CD14-positive monocyte (primary cell): Measurements from ENCODE around the gene GLI3. TPM values are rescaled to one million over a fixed set of nuclear protein-coding genes. Genes with fewer than 3 reads are reported as not detected.

Experiments used
- DNase-seq, 3 donors: peaks; one replicate each; pipeline ENCODE4 v3.0.0-alpha.2; 2011 to 2022
- H2AFZ ChIP-seq: 2 replicates; pipeline ENCODE4 v1.6.0; 2012; ENCODE audit warnings: mild to moderate bottlenecking, low read depth, low read length, inconsistent platforms; ENCODE audit not compliant: insufficient read depth, poor library complexity, severe bottlenecking
- H3K27ac ChIP-seq, 2 donors: 1 replicate in 1 of 2; 2 replicates in 1 of 2; pipeline ENCODE4 v1.5.1; 2012 to 2013; ENCODE audit warnings: low read length in 2 of 2, control low read depth in 1 of 2, inconsistent platforms in 1 of 2, low read depth in 1 of 2, mild to moderate bottlenecking in 1 of 2
- H3K27me3 ChIP-seq, 2 donors: one replicate each; pipeline versions ENCODE4 v1.6.0 to v1.6.1; 2011 to 2013; ENCODE audit warnings: low read length in 2 of 2; ENCODE audit not compliant: control insufficient read depth in 2 of 2, insufficient read depth in 2 of 2
- H3K36me3 ChIP-seq, 2 donors: replicated peaks in 1 of 2; 1 replicate in 1 of 2; 2 replicates in 1 of 2; pipeline versions ENCODE4 v1.5.1 to v1.6.1; 2012 to 2013; ENCODE audit warnings: low read length in 2 of 2, control low read depth in 1 of 2, inconsistent platforms in 1 of 2, mild to moderate bottlenecking in 1 of 2; ENCODE audit not compliant: insufficient read depth in 2 of 2, control insufficient read depth in 1 of 2
- H3K4me1 ChIP-seq, 2 donors: 1 replicate in 1 of 2; 2 replicates in 1 of 2; pipeline versions ENCODE4 v1.5.1 to v1.6.1; 2012 to 2013; ENCODE audit warnings: low read length in 2 of 2, control low read depth in 1 of 2, inconsistent platforms in 1 of 2, mild to moderate bottlenecking in 1 of 2, moderate library complexity in 1 of 2; ENCODE audit not compliant: insufficient read depth in 2 of 2, control insufficient read depth in 1 of 2
- H3K4me2 ChIP-seq: replicated peaks from 2 replicates; pipeline ENCODE3; 2012; ENCODE audit warnings: low read length, moderate library complexity, mild to moderate bottlenecking; ENCODE audit not compliant: poor library complexity, severe bottlenecking; ENCODE audit errors: extremely low read depth
- H3K4me3 ChIP-seq, 3 experiments: fragments of 200-600 bp in 1 of 3; sonication (generic) in 1 of 3; replicated peaks in 1 of 3; 1 replicate in 2 of 3; 2 replicates in 1 of 3; pipeline ENCODE4 v1.5.1; 2011 to 2013; ENCODE audit warnings: low read length in 3 of 3, mild to moderate bottlenecking in 3 of 3, control low read depth in 2 of 3, low read depth in 2 of 3, inconsistent platforms in 1 of 3, moderate library complexity in 1 of 3
- H3K79me2 ChIP-seq: 2 replicates; pipeline ENCODE4 v1.6.0; 2012; ENCODE audit warnings: mild to moderate bottlenecking, control low read depth, inconsistent platforms, low read length, moderate library complexity; ENCODE audit not compliant: insufficient read depth
- H3K9ac ChIP-seq: 2 replicates; pipeline ENCODE4 v1.6.0; 2017; ENCODE audit warnings: low read length, mild to moderate bottlenecking; ENCODE audit not compliant: insufficient read depth, poor library complexity, severe bottlenecking
- H3K9me3 ChIP-seq, 2 donors: replicated peaks in 1 of 2; 1 replicate in 1 of 2; 2 replicates in 1 of 2; pipeline versions ENCODE4 v1.5.1 to v1.6.1; 2012 to 2013; ENCODE audit warnings: low read length in 2 of 2, control low read depth in 1 of 2; ENCODE audit not compliant: control insufficient read depth in 1 of 2, insufficient read depth in 1 of 2
- H4K20me1 ChIP-seq: 2 replicates; pipeline ENCODE4 v1.6.0; 2012; ENCODE audit warnings: mild to moderate bottlenecking, low read length, control low read depth, moderate library complexity; ENCODE audit not compliant: insufficient read depth
- H3K27ac Mint-ChIP-seq, 7 donors: one replicate each; pipeline ENCODE4 v1.8.0; 2020; ENCODE audit warnings: mild to moderate bottlenecking in 7 of 7, mixed read lengths in 7 of 7, moderate library complexity in 6 of 7, inconsistent platforms in 2 of 7
- H3K27me3 Mint-ChIP-seq, 3 donors: one replicate each; pipeline ENCODE4 v1.8.0; 2021 to 2022; ENCODE audit warnings: low read depth in 3 of 3, mild to moderate bottlenecking in 3 of 3, mixed read lengths in 3 of 3, moderate library complexity in 3 of 3, inconsistent platforms in 1 of 3
- H3K36me3 Mint-ChIP-seq, 2 donors: one replicate each; pipeline ENCODE4 v1.8.0; 2020; ENCODE audit warnings: mixed read lengths in 2 of 2, inconsistent platforms in 1 of 2, mild to moderate bottlenecking in 1 of 2
- H3K4me1 Mint-ChIP-seq: one replicate; pipeline ENCODE4 v1.8.0; 2020; ENCODE audit warnings: mild to moderate bottlenecking, mixed read lengths
- H3K4me3 Mint-ChIP-seq, 2 donors: one replicate each; pipeline ENCODE4 v1.8.0; 2020; ENCODE audit warnings: mild to moderate bottlenecking in 2 of 2, mixed read lengths in 2 of 2, moderate library complexity in 1 of 2
- H3K9me3 Mint-ChIP-seq, 7 donors: one replicate each; pipeline ENCODE4 v1.8.0; 2020 to 2022; ENCODE audit warnings: mixed read lengths in 7 of 7, mild to moderate bottlenecking in 6 of 7, moderate library complexity in 6 of 7, inconsistent platforms in 2 of 7
- CTCF ChIP-seq: fragments of 200-600 bp; IDR thresholded peaks from one replicate; pipeline ENCODE4 v1.8.0; 2022; ENCODE audit warnings: antibody characterized with exemption, mild to moderate bottlenecking
- WGBS: methylation state at CpG from one replicate; pipeline ENCODE4 v1.1.5; 2013; ENCODE audit warnings: missing lambda C conversion rate; ENCODE audit not compliant: insufficient coverage; 5-methylcytosine and 5-hydroxymethylcytosine counted together
- intact Hi-C, 2 donors: fragments of 100-400 bp; cut with micrococcal nuclease; formaldehyde crosslinking; loops; one replicate each; pipeline versions ENCODE4 v1.15.0 to v1.15.1; 2023
- polyA plus RNA-seq, 3 donors: library from polyadenylated mRNA; depleted of rRNA in 1 of 3; unstranded in 2 of 3; stranded (reverse) in 1 of 3; fragments of 300-500 nt in 2 of 3; fragments of >200 nt in 1 of 3; fragmentation: Illumina TruSeq in 2 of 3; gene quantifications; 1 replicate in 2 of 3; 2 replicates in 1 of 3; pipeline ENCODE4 v1.2.3, GENCODE V29; 2012 to 2021

Gene GLI3
- polyA plus RNA-seq, 3 donors = not detected

- H3K27me3 Mint-ChIP-seq = peaks cover 39 to 47% (median 41%) of the 10 kb centered on the region in 3 donors
- Histone ChIP-seq H3K27me3 (peaks cover 26 to 37% of the 10 kb centered on the region in 2 donors), H3K9ac (no peak overlapping the region), H3K27ac (no peak overlapping the region), H3K4me2 (no peak overlapping the region), H3K4me1 (no peaks in the 10 kb centered on the region), H4K20me1 (no peaks in the 10 kb centered on the region), H3K4me3 (no peak overlapping the region), H2AFZ (no peak overlapping the region), H3K9me3 (peaks cover 0 to 4% of the 10 kb centered on the region in 2 donors), H3K79me2 (no peaks in the 10 kb centered on the region), H3K36me3 (no peaks in the 10 kb centered on the region)
- no peak overlapping the region for H3K4me3 Mint-ChIP-seq
- H3K27ac Mint-ChIP-seq = no peak overlapping the region
- no peak for DNase-seq
- WGBS = 100% methylated on average over 1 of the region's 3 CpGs
- no peak for TF ChIP-seq CTCF
- H3K4me1 Mint-ChIP-seq = peaks cover 6% of the 10 kb centered on the region
- H3K36me3 Mint-ChIP-seq = peaks cover 0 to 3% of the 10 kb centered on the region in 2 donors
- H3K9me3 Mint-ChIP-seq = peaks cover 0 to 12% (median 5%) of the 10 kb centered on the region in 7 donors
- intact Hi-C loops = no loop called here
These were observed 5.4 kb upstream of the GLI3 start for GRCh38 chr7:42242381-42242780.

GRCh38 chr7:42241424-42241823 is 4.4 kb upstream of the GLI3 start:
- H3K36me3 ChIP-seq = no peaks in the 10 kb centered on the region
- no peak overlapping the region for H3K4me2 ChIP-seq
- no peaks in the 10 kb centered on the region for H3K79me2 ChIP-seq
- H3K4me1 Mint-ChIP-seq = peaks cover 9% of the 10 kb centered on the region
- no peak overlapping the region for H2AFZ ChIP-seq
- H4K20me1 ChIP-seq = no peaks in the 10 kb centered on the region
- no peak for TF ChIP-seq CTCF
- peaks cover 0 to 3% of the 10 kb centered on the region in 2 donors for H3K36me3 Mint-ChIP-seq
- DNase-seq = no peak
- H3K9me3 Mint-ChIP-seq = peaks cover 0 to 14% (median 5%) of the 10 kb centered on the region in 7 donors
- no peak overlapping the region for H3K27ac Mint-ChIP-seq
- intact Hi-C loops = no loop called here
- no peak overlapping the region for H3K4me3 Mint-ChIP-seq
- H3K27ac ChIP-seq = no peak overlapping the region
- H3K4me3 ChIP-seq = no peak overlapping the region
- H3K9me3 ChIP-seq = peaks cover 0 to 4% of the 10 kb centered on the region in 2 donors
- peaks cover 47 to 55% (median 49%) of the 10 kb centered on the region in 3 donors for H3K27me3 Mint-ChIP-seq
- peaks cover 3 to 4% of the 10 kb centered on the region in 2 donors for H3K4me1 ChIP-seq
- 81% methylated on average over 3 of the region's 6 CpGs for WGBS
- H3K9ac ChIP-seq = no peak overlapping the region
- H3K27me3 ChIP-seq = peaks cover 29 to 45% of the 10 kb centered on the region in 2 donors
